HepG2 (cell line): ENCODE measurements around the gene FMNL1. TPM values are rescaled to one million over a fixed set of nuclear protein-coding genes. Genes with fewer than 3 reads are reported as not detected.

ENCODE experiments used
- CBX5 ChIP-seq: sonication (generic); formaldehyde crosslinking; IDR thresholded peaks from 2 replicates; pipeline ENCODE4 v1.4.0; 2020; ENCODE audit warnings: missing genetic modification reagents, borderline replicate concordance
- DRAP1 ChIP-seq: IDR thresholded peaks from 2 replicates; pipeline ENCODE4 v1.6.1; 2016; ENCODE audit warnings: missing genetic modification reagents, missing compliant biosample characterization
- ESRRA ChIP-seq: sonication (generic); formaldehyde crosslinking; IDR thresholded peaks from 2 replicates; pipeline ENCODE4 v1.5.1; 2020; ENCODE audit warnings: mild to moderate bottlenecking, low read depth, missing genetic modification reagents
- GLMP ChIP-seq: sonication (generic); formaldehyde crosslinking; IDR thresholded peaks from 2 replicates; pipeline ENCODE4 v1.9.0; 2021; ENCODE audit warnings: missing genetic modification reagents, mild to moderate bottlenecking, borderline replicate concordance
- GTF3A ChIP-seq: sonication (generic); formaldehyde crosslinking; conservative IDR thresholded peaks from 2 replicates; pipeline ENCODE4 v1.4.0; 2020; ENCODE audit warnings: mild to moderate bottlenecking, missing genetic modification reagents
- HNF4A ChIP-seq: sonication (generic); formaldehyde crosslinking; IDR thresholded peaks from 2 replicates; pipeline ENCODE4 v1.4.0; 2020; ENCODE audit warnings: missing genetic modification reagents
- JUNB ChIP-seq: sonication (generic); formaldehyde crosslinking; IDR thresholded peaks from 2 replicates; pipeline ENCODE4 v1.8.0; 2022; ENCODE audit warnings: missing genetic modification reagents, mild to moderate bottlenecking, borderline replicate concordance
- MAFG ChIP-seq: sonication (generic); formaldehyde crosslinking; IDR thresholded peaks from 2 replicates; pipeline ENCODE4 v1.5.1; 2020; ENCODE audit warnings: mild to moderate bottlenecking, missing genetic modification reagents
- MLX ChIP-seq: IDR thresholded peaks from 2 replicates; pipeline ENCODE4 v1.6.1; 2016
- MNT ChIP-seq: fragments of 450-650 bp; IDR thresholded peaks from 2 replicates; pipeline ENCODE4 v1.6.1; 2016
- PRPF4 ChIP-seq: fragments of 200-400 bp; formaldehyde crosslinking; IDR thresholded peaks from 2 replicates; pipeline ENCODE4 v1.6.1; 2016; ENCODE audit warnings: low read length, low read depth; ENCODE audit not compliant: poor library complexity, severe bottlenecking
- REST ChIP-seq, 2 experiments: IDR thresholded peaks; 2 replicates each; pipeline ENCODE4 v1.6.1; 2011 to 2012; ENCODE audit warnings: low read length in 2 of 2, borderline replicate concordance in 1 of 2, low read depth in 1 of 2, mild to moderate bottlenecking in 1 of 2, moderate library complexity in 1 of 2
- SALL1 ChIP-seq: sonication (generic); formaldehyde crosslinking; IDR thresholded peaks from 2 replicates; pipeline ENCODE4 v1.8.0; 2022; ENCODE audit warnings: mild to moderate bottlenecking, missing genetic modification reagents
- SMAD3 ChIP-seq: sonication (generic); formaldehyde crosslinking; IDR thresholded peaks from 2 replicates; pipeline ENCODE4 v1.4.0; 2020; ENCODE audit warnings: missing genetic modification reagents
- ZBTB39 ChIP-seq: sonication (generic); formaldehyde crosslinking; IDR thresholded peaks from 2 replicates; pipeline ENCODE4 v1.5.0; 2020; ENCODE audit warnings: missing genetic modification reagents
- ZFP36 ChIP-seq: fragments of 150-350 bp; IDR thresholded peaks from 2 replicates; pipeline ENCODE4 v1.6.1; 2018; ENCODE audit warnings: borderline replicate concordance, low read length, low read depth; ENCODE audit not compliant: partially characterized antibody
- ZMAT3 ChIP-seq: sonication (generic); formaldehyde crosslinking; conservative IDR thresholded peaks from 2 replicates; pipeline ENCODE4 v1.7.0; 2021; ENCODE audit warnings: missing genetic modification reagents
- ZNF564 ChIP-seq: sonication (generic); formaldehyde crosslinking; IDR thresholded peaks from 2 replicates; pipeline ENCODE4 v1.8.1; 2023; ENCODE audit warnings: mild to moderate bottlenecking, missing genetic modification reagents
- ZNF766 ChIP-seq: sonication (generic); formaldehyde crosslinking; IDR thresholded peaks from 2 replicates; pipeline ENCODE4 v1.5.0; 2020; ENCODE audit warnings: missing genetic modification reagents, borderline replicate concordance
- polyA plus RNA-seq, 8 experiments: library from polyadenylated mRNA; depleted of rRNA in 3 of 8; stranded (reverse) in 7 of 8; unstranded in 1 of 8; fragments of >200 nt; fragmentation: Illumina TruSeq in 4 of 8; extraction: Trizol in 4 of 8; gene quantifications; 2 replicates each; pipeline versions ENCODE4 v1.2.1 to v1.2.3, GENCODE V29; 2011 to 2016; ENCODE audit warnings: low read depth in 4 of 8, missing spikeins in 1 of 8, mixed read lengths in 1 of 8; ENCODE audit not compliant: insufficient read depth in 1 of 8
- total RNA-seq, 5 experiments: library from RNA; depleted of rRNA; stranded (reverse); fragments of >200 nt; fragmentation: Illumina TruSeq; extraction: Trizol; gene quantifications; 2 replicates each; pipeline ENCODE4 v1.2.3, GENCODE V29; 2016; ENCODE audit warnings: low read depth in 1 of 5

FMNL1 gene
- total and polyA plus RNA-seq, 2 of the 13 experiments (the other 11 are each of a cell fraction or from before 2014, with no cell fraction given), result 0.53 to 0.70 TPM

GRCh38 chr17:45172541-45173286 is 49.0 kb upstream of the FMNL1 start (continued):
- TF ChIP-seq MNT, result peak; percentile 6; the same call in 1 of the 2 replicates
- no peak for TF ChIP-seq MAFG (CRISPR knock-in tag)
- TF ChIP-seq ZMAT3 (CRISPR knock-in tag), result no peak; the same call in 1 of the 2 replicates
- TF ChIP-seq PRPF4, result peak; percentile 98
- no peak for TF ChIP-seq ZFP36
- no peak for TF ChIP-seq ZBTB39
- TF ChIP-seq ZNF564 (CRISPR knock-in tag), result 0 out of 2 replicates have a peak, but pooled peaks have one; percentile 68
- TF ChIP-seq REST (IDR thresholded peaks at IDR 0.05; ENCODE audit: borderline replicate concordance in 1 of 2, low read depth in 1 of 2, low read length in 2 of 2), result peak in 1 of 2 experiments; percentile 72; a peak in 1 of 4 replicates
- TF ChIP-seq JUNB, result no peak
- TF ChIP-seq GTF3A (CRISPR knock-in tag), result no peak
- TF ChIP-seq MLX, result no peak; the same call in 1 of the 2 replicates
- peak; percentile 15; the same call in 1 of the 2 replicates for TF ChIP-seq ESRRA
- TF ChIP-seq GLMP (CRISPR knock-in tag), result no peak
- TF ChIP-seq SALL1 (CRISPR knock-in tag), result peak; percentile 66; the same call in 1 of the 2 replicates
- TF ChIP-seq DRAP1 (CRISPR knock-in tag), result peak; percentile 69
- TF ChIP-seq HNF4A (CRISPR knock-in tag), result no peak
- peak; percentile 71; the same call in 1 of the 2 replicates for TF ChIP-seq CBX5 (CRISPR knock-in tag)
- TF ChIP-seq SMAD3 (CRISPR knock-in tag), result peak; percentile 35; the same call in 1 of the 2 replicates
- TF ChIP-seq ZNF766 (CRISPR knock-in tag), result 0 out of 2 replicates have a peak, but pooled peaks have one; percentile 29
